DND-41 (cell line): ENCODE measurements around the gene L3MBTL4.

ENCODE experiments used
- EZH2 ChIP-seq: IDR thresholded peaks from 3 replicates; pipeline ENCODE4 v1.6.1; 2012; ENCODE audit warnings: borderline replicate concordance, low read depth, mild to moderate bottlenecking, moderate library complexity, low read length, inconsistent platforms; ENCODE audit not compliant: severe bottlenecking
- TF ChIP-seq, protein P1 (sequence below): IDR thresholded peaks from 2 replicates; pipeline ENCODE4 v1.5.1; 2012; ENCODE audit warnings: borderline replicate concordance, low read length, moderate library complexity, mild to moderate bottlenecking; ENCODE audit not compliant: poor library complexity, severe bottlenecking; ENCODE audit errors: extremely low read depth

GRCh38 chr18:6414118-6414722, 491 bp downstream of the L3MBTL4 start:
- TF ChIP-seq, protein P1, sequence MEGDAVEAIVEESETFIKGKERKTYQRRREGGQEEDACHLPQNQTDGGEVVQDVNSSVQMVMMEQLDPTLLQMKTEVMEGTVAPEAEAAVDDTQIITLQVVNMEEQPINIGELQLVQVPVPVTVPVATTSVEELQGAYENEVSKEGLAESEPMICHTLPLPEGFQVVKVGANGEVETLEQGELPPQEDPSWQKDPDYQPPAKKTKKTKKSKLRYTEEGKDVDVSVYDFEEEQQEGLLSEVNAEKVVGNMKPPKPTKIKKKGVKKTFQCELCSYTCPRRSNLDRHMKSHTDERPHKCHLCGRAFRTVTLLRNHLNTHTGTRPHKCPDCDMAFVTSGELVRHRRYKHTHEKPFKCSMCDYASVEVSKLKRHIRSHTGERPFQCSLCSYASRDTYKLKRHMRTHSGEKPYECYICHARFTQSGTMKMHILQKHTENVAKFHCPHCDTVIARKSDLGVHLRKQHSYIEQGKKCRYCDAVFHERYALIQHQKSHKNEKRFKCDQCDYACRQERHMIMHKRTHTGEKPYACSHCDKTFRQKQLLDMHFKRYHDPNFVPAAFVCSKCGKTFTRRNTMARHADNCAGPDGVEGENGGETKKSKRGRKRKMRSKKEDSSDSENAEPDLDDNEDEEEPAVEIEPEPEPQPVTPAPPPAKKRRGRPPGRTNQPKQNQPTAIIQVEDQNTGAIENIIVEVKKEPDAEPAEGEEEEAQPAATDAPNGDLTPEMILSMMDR, result no peak
- no peak for TF ChIP-seq EZH2
